Measurements from ENCODE around the gene AP2A2. TPM values are rescaled to one million over a fixed set of nuclear protein-coding genes. Genes with fewer than 3 reads are reported as not detected.

AP2A2 gene
- total RNA-seq, 1 donor: 50.7 TPM

DNA sequence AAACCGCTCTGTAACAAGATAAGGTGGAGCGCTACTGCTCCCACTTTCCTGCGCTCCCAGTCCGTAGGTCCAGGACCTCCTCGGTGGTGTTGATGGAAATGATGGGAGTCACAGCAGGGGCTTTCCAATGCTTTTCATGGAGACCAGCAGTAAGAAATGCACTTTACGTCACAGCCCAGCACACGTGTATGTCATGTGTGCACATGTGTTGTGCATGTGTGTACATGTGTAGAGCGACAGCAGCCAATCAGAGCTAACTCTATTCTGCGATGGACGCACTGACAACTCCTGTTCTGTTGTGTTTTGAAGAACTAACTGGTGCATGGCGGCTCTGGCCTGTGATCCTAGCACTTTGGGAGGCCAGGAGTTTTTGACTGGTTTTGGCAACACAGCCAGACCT lies 16.3 kb upstream of the AP2A2 start:
- Histone ChIP-seq H3K27me3 (ENCODE audit: insufficient read depth, low read length) (no peaks in the 10 kb centered on the region), H3K4me1 (ENCODE audit: insufficient read depth, low read length) (peaks cover 11% of the 10 kb centered on the region), H3K9me3 (ENCODE audit: low read depth, low read length) (no peaks in the 10 kb centered on the region), H3K79me2 (ENCODE audit: insufficient read depth, low read length) (peaks cover 37% of the 10 kb centered on the region), H3K27ac (ENCODE audit: low read depth, low read length) (no peak overlapping the region), H4K20me1 (ENCODE audit: insufficient read depth, low read length) (peaks cover 15% of the 10 kb centered on the region), H3K36me3 (ENCODE audit: insufficient read depth, low read length) (peaks cover 4% of the 10 kb centered on the region), H3K4me3 (ENCODE audit: insufficient read depth, low read length) (peak overlapping the region; percentile 96), H2AFZ (ENCODE audit: low read length) (no peak overlapping the region), H3K4me2 (ENCODE audit: insufficient read depth, low read length) (peak overlapping the region; percentile 83)
- DNase-seq (ENCODE audit: insufficient read length, low spot score, missing footprints): no peak
- TF ChIP-seq, protein P1, sequence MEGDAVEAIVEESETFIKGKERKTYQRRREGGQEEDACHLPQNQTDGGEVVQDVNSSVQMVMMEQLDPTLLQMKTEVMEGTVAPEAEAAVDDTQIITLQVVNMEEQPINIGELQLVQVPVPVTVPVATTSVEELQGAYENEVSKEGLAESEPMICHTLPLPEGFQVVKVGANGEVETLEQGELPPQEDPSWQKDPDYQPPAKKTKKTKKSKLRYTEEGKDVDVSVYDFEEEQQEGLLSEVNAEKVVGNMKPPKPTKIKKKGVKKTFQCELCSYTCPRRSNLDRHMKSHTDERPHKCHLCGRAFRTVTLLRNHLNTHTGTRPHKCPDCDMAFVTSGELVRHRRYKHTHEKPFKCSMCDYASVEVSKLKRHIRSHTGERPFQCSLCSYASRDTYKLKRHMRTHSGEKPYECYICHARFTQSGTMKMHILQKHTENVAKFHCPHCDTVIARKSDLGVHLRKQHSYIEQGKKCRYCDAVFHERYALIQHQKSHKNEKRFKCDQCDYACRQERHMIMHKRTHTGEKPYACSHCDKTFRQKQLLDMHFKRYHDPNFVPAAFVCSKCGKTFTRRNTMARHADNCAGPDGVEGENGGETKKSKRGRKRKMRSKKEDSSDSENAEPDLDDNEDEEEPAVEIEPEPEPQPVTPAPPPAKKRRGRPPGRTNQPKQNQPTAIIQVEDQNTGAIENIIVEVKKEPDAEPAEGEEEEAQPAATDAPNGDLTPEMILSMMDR (IDR thresholded peaks at IDR 0.05; ENCODE audit: extremely low read depth, low read depth, low read length): no peak

DNA sequence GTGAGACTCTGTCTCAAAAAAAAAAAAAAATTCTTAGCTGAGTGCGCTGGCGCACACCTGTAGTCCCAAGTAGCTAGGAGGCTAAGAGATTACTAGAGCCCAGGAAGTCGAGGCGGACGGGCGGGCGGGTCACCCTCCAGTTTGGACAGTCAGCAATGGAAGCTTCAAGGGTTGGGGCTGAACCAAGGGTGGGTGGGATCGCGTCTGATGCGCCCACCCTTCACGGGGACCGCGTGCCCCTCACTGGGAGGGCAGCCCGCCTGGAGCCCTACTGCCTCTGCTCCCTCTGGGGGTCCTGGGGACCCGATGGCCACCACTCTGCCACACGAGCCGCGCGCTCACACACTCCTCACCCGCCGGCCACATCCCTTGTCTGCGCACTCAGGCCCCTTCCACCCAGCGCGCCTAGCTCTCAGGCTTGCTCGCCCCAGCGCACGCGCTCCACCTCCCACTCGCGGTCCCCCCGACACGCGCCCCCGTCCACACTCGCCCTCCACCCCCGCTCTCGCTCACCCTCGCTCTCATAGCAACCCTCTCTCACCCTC lies 15.6 kb upstream of the AP2A2 start:
- H3K36me3 ChIP-seq (ENCODE audit: insufficient read depth, low read length): no peaks in the 10 kb centered on the region
- DNase-seq (ENCODE audit: insufficient read length, low spot score, missing footprints): peak; percentile 96
- H3K27me3 ChIP-seq (ENCODE audit: insufficient read depth, low read length): no peaks in the 10 kb centered on the region
- TF ChIP-seq, protein P1 (IDR thresholded peaks at IDR 0.05; ENCODE audit: extremely low read depth, low read depth, low read length): no peak
- peak overlapping the region; percentile 83 for H3K4me2 ChIP-seq (ENCODE audit: insufficient read depth, low read length)
- H3K4me3 ChIP-seq (ENCODE audit: insufficient read depth, low read length): peak overlapping the region; percentile 96
- H3K9me3 ChIP-seq (ENCODE audit: low read depth, low read length): no peaks in the 10 kb centered on the region
- peak overlapping the region; percentile 65 for H2AFZ ChIP-seq (ENCODE audit: low read length)
- peaks cover 15% of the 10 kb centered on the region for H4K20me1 ChIP-seq (ENCODE audit: insufficient read depth, low read length)
- H3K4me1 ChIP-seq (ENCODE audit: insufficient read depth, low read length): peaks cover 11% of the 10 kb centered on the region
- H3K27ac ChIP-seq (ENCODE audit: low read depth, low read length): peak overlapping the region; percentile 17
- H3K79me2 ChIP-seq (ENCODE audit: insufficient read depth, low read length): peaks cover 37% of the 10 kb centered on the region

DNA sequence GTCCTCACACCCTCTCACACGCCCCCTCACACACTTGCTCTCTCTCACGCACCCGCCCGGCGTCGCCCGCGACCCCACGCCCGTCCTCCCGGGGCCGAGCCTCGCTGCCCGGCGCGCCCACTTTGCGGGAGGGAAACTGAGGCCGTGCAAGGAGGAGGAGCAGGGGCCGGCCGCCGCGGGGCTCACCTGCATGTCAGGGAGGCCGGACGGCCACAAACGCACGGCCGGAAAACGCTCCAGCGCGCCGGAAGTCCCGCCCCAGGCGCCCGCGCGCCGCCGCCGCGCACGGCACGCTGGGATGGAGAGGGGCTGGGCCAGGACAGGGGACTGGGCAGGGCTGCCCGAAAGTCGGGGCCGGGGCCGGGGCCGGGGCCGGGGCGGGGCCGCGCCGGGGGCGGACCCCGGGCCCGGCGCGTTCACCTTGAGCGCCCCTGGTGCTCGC lies 15.1 kb upstream of the AP2A2 start, which contains the start of gene CHID1:
TSS of gene CHID1 (minus strand) at position 222 of the 442 bp plus-strand sequence. CDS start 5,994 bp downstream, outside the sequence.
- H3K4me2 ChIP-seq (ENCODE audit: insufficient read depth, low read length): peak within 1 kb of the TSS; percentile 84
- peaks cover 11% of the 10 kb centered on the region for H3K4me1 ChIP-seq (ENCODE audit: insufficient read depth, low read length)
- H2AFZ ChIP-seq (ENCODE audit: low read length): peak within 1 kb of the TSS; percentile 75
- H3K4me3 ChIP-seq (ENCODE audit: insufficient read depth, low read length): peak within 1 kb of the TSS; percentile 96
- H3K27me3 ChIP-seq (ENCODE audit: insufficient read depth, low read length): no peaks in the 10 kb centered on the region
- H4K20me1 ChIP-seq (ENCODE audit: insufficient read depth, low read length): peaks cover 15% of the 10 kb centered on the region
- peak within 1 kb of the TSS; percentile 51 for H3K27ac ChIP-seq (ENCODE audit: low read depth, low read length)
- no peaks in the 10 kb centered on the region for H3K36me3 ChIP-seq (ENCODE audit: insufficient read depth, low read length)
- H3K79me2 ChIP-seq (ENCODE audit: insufficient read depth, low read length): peaks cover 37% of the 10 kb centered on the region
- no peaks in the 10 kb centered on the region for H3K9me3 ChIP-seq (ENCODE audit: low read depth, low read length)
- peak; percentile 100 for DNase-seq (ENCODE audit: insufficient read length, low spot score, missing footprints)
- TF ChIP-seq, protein P1 (IDR thresholded peaks at IDR 0.05; ENCODE audit: extremely low read depth, low read depth, low read length): no peak

DNA sequence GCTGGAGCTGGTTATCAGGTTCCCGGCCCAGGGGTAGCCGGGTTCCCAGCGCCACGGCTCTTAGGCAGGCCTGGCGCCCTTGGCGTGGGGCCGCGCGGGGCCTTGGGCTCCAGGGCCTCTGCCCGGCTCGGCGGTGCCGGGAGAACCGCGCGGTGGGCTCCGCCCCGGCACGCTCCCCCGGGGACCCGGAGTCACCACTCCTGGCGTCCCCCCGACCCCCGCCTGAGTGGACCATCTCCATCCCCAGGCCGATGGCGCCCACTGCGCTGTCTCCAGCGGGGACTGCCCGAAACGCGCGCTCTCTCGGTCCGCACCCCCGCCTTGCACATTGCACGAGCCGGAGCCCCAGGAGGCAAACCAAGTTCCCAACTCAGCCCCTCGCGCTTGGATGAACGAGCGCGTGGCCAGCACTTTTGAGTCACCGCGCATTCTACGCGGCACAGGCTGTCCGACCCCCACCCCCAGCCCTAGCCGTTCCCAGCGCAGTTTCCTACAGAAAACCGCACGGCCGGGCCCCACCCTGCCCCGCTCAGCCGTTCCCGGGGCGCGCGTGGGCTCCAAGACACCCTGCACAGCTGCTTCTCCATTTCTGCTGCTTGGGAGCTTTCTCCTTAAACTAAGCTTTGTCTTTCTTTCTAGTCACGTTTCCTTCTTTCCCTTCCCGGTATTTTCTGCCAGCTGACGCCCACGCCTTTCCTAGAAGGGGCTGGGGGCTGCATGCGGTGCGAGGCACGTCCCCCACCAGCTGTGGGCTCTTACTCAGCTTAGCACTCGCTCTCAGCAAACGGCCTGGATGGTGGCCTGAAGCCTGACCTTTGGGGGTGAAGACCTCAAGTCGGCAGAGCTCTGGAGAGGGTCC lies 14.4 kb upstream of the AP2A2 start:
- Histone ChIP-seq H4K20me1 (ENCODE audit: insufficient read depth, low read length) (peaks cover 15% of the 10 kb centered on the region), H3K9me3 (ENCODE audit: low read depth, low read length) (no peaks in the 10 kb centered on the region), H3K4me2 (ENCODE audit: insufficient read depth, low read length) (peak overlapping the region; percentile 84), H3K79me2 (ENCODE audit: insufficient read depth, low read length) (peaks cover 37% of the 10 kb centered on the region), H3K4me3 (ENCODE audit: insufficient read depth, low read length) (peak overlapping the region; percentile 96), H2AFZ (ENCODE audit: low read length) (peak overlapping the region; percentile 75), H3K4me1 (ENCODE audit: insufficient read depth, low read length) (peaks cover 11% of the 10 kb centered on the region), H3K36me3 (ENCODE audit: insufficient read depth, low read length) (no peaks in the 10 kb centered on the region), H3K27me3 (ENCODE audit: insufficient read depth, low read length) (no peaks in the 10 kb centered on the region), H3K27ac (ENCODE audit: low read depth, low read length) (peak overlapping the region; percentile 51)
- peak; percentile 96 for DNase-seq (ENCODE audit: insufficient read length, low spot score, missing footprints)
- TF ChIP-seq, protein P1 (IDR thresholded peaks at IDR 0.05; ENCODE audit: extremely low read depth, low read depth, low read length): no peak
